DOHH2 (cell line): Measurements from ENCODE around the gene ANO6.

ENCODE experiments used
- H3F3A ChIP-seq: fragments of 200-600 bp; sonication (generic), shearing (Covaris generic); 2 replicates; pipeline ENCODE4 v1.6.0; 2016; ENCODE audit warnings: antibody characterized with exemption, mild to moderate bottlenecking; ENCODE audit not compliant: control insufficient read depth, insufficient read depth
- H3K27ac ChIP-seq: fragments of 200-600 bp; sonication (generic); 2 replicates; pipeline ENCODE4 v1.5.1; 2014; ENCODE audit warnings: low read depth, mild to moderate bottlenecking, low read length, moderate library complexity
- H3K27me3 ChIP-seq: fragments of 200-600 bp; sonication (generic); 2 replicates; pipeline ENCODE4 v1.6.1; 2014; ENCODE audit warnings: mild to moderate bottlenecking, low read length, mixed read lengths; ENCODE audit not compliant: control insufficient read depth
- H3K36me3 ChIP-seq: fragments of 200-600 bp; sonication (generic); 2 replicates; pipeline ENCODE4 v1.6.1; 2014; ENCODE audit warnings: mild to moderate bottlenecking, low read length, moderate library complexity, mixed read lengths; ENCODE audit not compliant: control insufficient read depth
- H3K4me1 ChIP-seq: fragments of 200-600 bp; sonication (generic); 2 replicates; pipeline ENCODE4 v1.6.1; 2014; ENCODE audit warnings: mild to moderate bottlenecking, low read length, mixed read lengths; ENCODE audit not compliant: control insufficient read depth
- H3K4me2 ChIP-seq: fragments of 200-600 bp; sonication (generic); 2 replicates; pipeline ENCODE4 v1.6.0; 2014; ENCODE audit warnings: mild to moderate bottlenecking, low read length, moderate library complexity
- H3K4me3 ChIP-seq: fragments of 200-600 bp; sonication (generic); 2 replicates; pipeline ENCODE4 v1.5.1; 2014; ENCODE audit warnings: mild to moderate bottlenecking, low read length, mixed read lengths
- H3K79me2 ChIP-seq: fragments of 200-600 bp; sonication (generic); 2 replicates; pipeline ENCODE4 v1.6.1; 2014; ENCODE audit warnings: mild to moderate bottlenecking, low read length, mixed read lengths; ENCODE audit not compliant: control insufficient read depth
- H3K9me2 ChIP-seq: fragments of 200-600 bp; sonication (generic); replicated peaks from 2 replicates; pipeline ENCODE4 v1.6.1; 2014; ENCODE audit warnings: mild to moderate bottlenecking, low read length, mixed read lengths; ENCODE audit not compliant: control insufficient read depth
- H3K9me3 ChIP-seq: fragments of 200-600 bp; sonication (generic); 2 replicates; pipeline ENCODE4 v1.6.1; 2014; ENCODE audit warnings: antibody characterized with exemption, low read length, mixed read lengths; ENCODE audit not compliant: control insufficient read depth, insufficient read depth
- H4K20me1 ChIP-seq: fragments of 200-600 bp; sonication (generic); 2 replicates; pipeline ENCODE4 v1.6.0; 2014; ENCODE audit warnings: low read depth, mild to moderate bottlenecking, antibody characterized with exemption, low read length, moderate library complexity; ENCODE audit not compliant: control insufficient read depth, insufficient read depth
- EZH2phosphoT487 ChIP-seq: fragments of 200-600 bp; sonication (generic); IDR thresholded peaks from 2 replicates; pipeline ENCODE4 v1.6.1; 2017; ENCODE audit warnings: borderline replicate concordance, mild to moderate bottlenecking, antibody characterized with exemption, low read length, moderate library complexity, mixed read lengths
- TF ChIP-seq, protein P1 (sequence below): fragments of 200-600 bp; sonication (generic); IDR thresholded peaks from one replicate; pipeline ENCODE4 v1.5.1; 2014; ENCODE audit warnings: antibody characterized with exemption, mild to moderate bottlenecking, low read depth, low read length; ENCODE audit not compliant: poor library complexity, severe bottlenecking

Gene ANO6

GRCh38 chr12:45322810-45323209 is 106.9 kb downstream of the ANO6 start:
- Histone ChIP-seq H4K20me1 (no peaks in the 10 kb centered on the region), H3K4me1 (no peaks in the 10 kb centered on the region), H3K79me2 (no peaks in the 10 kb centered on the region), H3K36me3 (no peaks in the 10 kb centered on the region), H3K27ac (no peak overlapping the region), H3K9me3 (no peaks in the 10 kb centered on the region), H3K4me2 (no peak overlapping the region), H3F3A (no peaks in the 10 kb centered on the region), H3K9me2 (no peaks in the 10 kb centered on the region), H3K27me3 (no peaks in the 10 kb centered on the region), H3K4me3 (no peak overlapping the region)
- no peak for TF ChIP-seq EZH2phosphoT487
- TF ChIP-seq, protein P1, sequence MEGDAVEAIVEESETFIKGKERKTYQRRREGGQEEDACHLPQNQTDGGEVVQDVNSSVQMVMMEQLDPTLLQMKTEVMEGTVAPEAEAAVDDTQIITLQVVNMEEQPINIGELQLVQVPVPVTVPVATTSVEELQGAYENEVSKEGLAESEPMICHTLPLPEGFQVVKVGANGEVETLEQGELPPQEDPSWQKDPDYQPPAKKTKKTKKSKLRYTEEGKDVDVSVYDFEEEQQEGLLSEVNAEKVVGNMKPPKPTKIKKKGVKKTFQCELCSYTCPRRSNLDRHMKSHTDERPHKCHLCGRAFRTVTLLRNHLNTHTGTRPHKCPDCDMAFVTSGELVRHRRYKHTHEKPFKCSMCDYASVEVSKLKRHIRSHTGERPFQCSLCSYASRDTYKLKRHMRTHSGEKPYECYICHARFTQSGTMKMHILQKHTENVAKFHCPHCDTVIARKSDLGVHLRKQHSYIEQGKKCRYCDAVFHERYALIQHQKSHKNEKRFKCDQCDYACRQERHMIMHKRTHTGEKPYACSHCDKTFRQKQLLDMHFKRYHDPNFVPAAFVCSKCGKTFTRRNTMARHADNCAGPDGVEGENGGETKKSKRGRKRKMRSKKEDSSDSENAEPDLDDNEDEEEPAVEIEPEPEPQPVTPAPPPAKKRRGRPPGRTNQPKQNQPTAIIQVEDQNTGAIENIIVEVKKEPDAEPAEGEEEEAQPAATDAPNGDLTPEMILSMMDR: no peak

DNA sequence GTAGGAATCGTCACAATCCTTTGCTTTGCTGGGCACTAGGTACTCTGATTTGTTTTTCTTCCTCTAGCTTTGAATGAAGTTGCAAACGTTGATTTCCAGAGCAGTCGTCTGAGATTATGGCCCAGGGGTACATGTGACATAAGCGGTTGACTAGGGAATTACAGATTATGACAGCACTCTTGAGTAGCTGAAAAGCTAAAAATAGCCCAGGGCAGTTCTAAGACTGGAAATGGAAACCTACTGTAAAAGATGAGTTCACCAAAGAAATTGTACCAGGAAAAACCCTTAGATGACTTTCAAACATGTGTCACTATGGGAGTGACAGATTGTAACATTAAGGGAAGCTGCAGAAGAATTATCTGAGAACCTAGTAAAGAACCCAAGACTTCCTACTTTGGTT is 108.5 kb downstream of the ANO6 start:
- Histone ChIP-seq H3K4me3 (no peak overlapping the region), H3K79me2 (no peaks in the 10 kb centered on the region), H3F3A (no peaks in the 10 kb centered on the region), H3K4me2 (no peak overlapping the region), H3K9me2 (no peaks in the 10 kb centered on the region), H3K27ac (no peak overlapping the region), H3K36me3 (no peaks in the 10 kb centered on the region), H4K20me1 (no peaks in the 10 kb centered on the region), H3K27me3 (no peaks in the 10 kb centered on the region), H3K4me1 (no peaks in the 10 kb centered on the region), H3K9me3 (no peaks in the 10 kb centered on the region)
- TF ChIP-seq, protein P1: no peak
- TF ChIP-seq EZH2phosphoT487: no peak

DNA sequence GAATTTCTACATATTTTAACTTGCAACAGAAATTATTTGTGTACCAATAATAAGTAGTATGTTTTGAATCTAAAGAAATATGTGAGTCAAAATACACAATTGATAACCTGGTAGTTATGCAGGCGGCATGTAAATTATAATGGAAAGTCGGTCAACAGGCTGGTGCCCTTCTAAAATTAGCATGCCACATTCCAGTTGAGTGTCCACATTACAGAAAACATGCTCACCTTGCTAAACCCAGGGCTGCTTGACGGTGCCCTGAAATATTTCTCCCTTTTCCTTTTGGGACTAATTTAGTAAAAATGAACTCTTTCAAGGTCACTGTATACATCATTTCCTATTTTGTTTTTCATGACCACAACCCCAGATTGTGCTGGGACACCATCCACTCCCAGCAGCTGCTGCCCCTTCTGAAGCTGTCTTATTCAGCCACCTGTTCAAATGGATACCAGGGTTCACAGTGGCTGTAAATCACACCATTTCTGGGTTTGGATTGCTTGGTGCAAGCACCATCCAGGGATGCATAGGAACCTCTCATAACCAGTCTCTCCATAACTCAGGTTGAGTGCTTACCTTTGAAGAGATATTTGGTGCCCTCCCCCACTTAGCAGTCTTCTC is 110.6 kb downstream of the ANO6 start:
- no peaks in the 10 kb centered on the region for H3K79me2 ChIP-seq
- no peak overlapping the region for H3K4me2 ChIP-seq
- H3K27ac ChIP-seq: no peak overlapping the region
- H3K9me2 ChIP-seq: no peaks in the 10 kb centered on the region
- no peaks in the 10 kb centered on the region for H3F3A ChIP-seq
- H3K36me3 ChIP-seq: peaks cover under 1% of the 10 kb centered on the region; the same call in 1 of the 2 replicates
- no peaks in the 10 kb centered on the region for H4K20me1 ChIP-seq
- no peaks in the 10 kb centered on the region for H3K27me3 ChIP-seq
- TF ChIP-seq, protein P1: no peak
- no peak for TF ChIP-seq EZH2phosphoT487
- H3K4me3 ChIP-seq: no peak overlapping the region
- H3K4me1 ChIP-seq: no peaks in the 10 kb centered on the region
- H3K9me3 ChIP-seq: no peaks in the 10 kb centered on the region
